GM10248 (cell line): ENCODE results near the gene NKAIN2.

Source experiments
- CTCF ChIA-PET: fragments of 300-600 bp; sonication (Branson Sonifier 250); formaldehyde crosslinking; extraction: SDS; loops from one replicate; lab custom pipeline; 2021; ENCODE audit warnings: antibody characterized with exemption; lab: Yijun Ruan, JAX
- POLR2A ChIA-PET: fragments of 350-650 bp; sonication (Branson Sonifier 250); formaldehyde crosslinking; extraction: SDS; loops from one replicate; lab custom pipeline; 2020; ENCODE audit warnings: antibody characterized with exemption; lab: Yijun Ruan, JAX
- DNase-seq: peaks from one replicate; pipeline ENCODE4 v3.0.0; 2012; ENCODE audit errors: extremely low spot score
- CTCF ChIP-seq: IDR thresholded peaks from 2 replicates; pipeline ENCODE4 v1.5.1; 2012; ENCODE audit warnings: mild to moderate bottlenecking, low read depth; ENCODE audit errors: extremely low read depth, missing control alignments, control extremely low read depth

Gene NKAIN2

GRCh38 chr6:123770247-123770949, 33.3 kb upstream of the NKAIN2 start:
- CTCF ChIA-PET, result interaction anchor here (1.4 to 2.1 kb wide), 3 partner anchors 21 to 32 kb away, joined by 4 to 9 read pairs (median 8); no protein-coding TSS in a partner anchor
- POLR2A ChIA-PET, result no interaction called here
- no peak for TF ChIP-seq CTCF
- no peak for DNase-seq

- DNase-seq, result no peak
- no peak for TF ChIP-seq CTCF
- ChIA-PET CTCF (interaction anchor here (0.6 to 2.1 kb wide), 3 partner anchors 18 to 32 kb away, joined by 3 to 8 read pairs (median 4); no protein-coding TSS in a partner anchor), POLR2A (no interaction called here)
Observed at GRCh38 chr6:123771126-123771525, 32.5 kb upstream of the NKAIN2 start.

- POLR2A ChIA-PET, result no interaction called here
- DNase-seq, result no peak
- CTCF ChIA-PET, result interaction anchor here (1.0 to 3.4 kb wide), 6 partner anchors 9 to 119 kb away, joined by 3 to 12 read pairs (median 4); no protein-coding TSS in a partner anchor
- peak; percentile 36 for TF ChIP-seq CTCF
Observed at GRCh38 chr6:123777563-123777962, 26.1 kb upstream of the NKAIN2 start.

GRCh38 chr6:123780021-123780420, 23.6 kb upstream of the NKAIN2 start:
- DNase-seq, result no peak
- POLR2A ChIA-PET, result no interaction called here
- CTCF ChIA-PET, result interaction anchor here (2.2 to 5.8 kb wide), 3 partner anchors 8 to 22 kb away, joined by 8 to 29 read pairs (median 12); no protein-coding TSS in a partner anchor
- no peak for TF ChIP-seq CTCF

- POLR2A ChIA-PET, result no interaction called here
- CTCF ChIA-PET, result interaction anchor here (1.0 to 5.8 kb wide), 3 partner anchors 18 to 69 kb away, joined by 3 to 29 read pairs (median 5); no protein-coding TSS in a partner anchor
Observed at GRCh38 chr6:123784330-123784729, 19.3 kb upstream of the NKAIN2 start.

GRCh38 chr6:123785039-123785438, 18.6 kb upstream of the NKAIN2 start:
- TF ChIP-seq CTCF, result no peak
- no peak for DNase-seq
- POLR2A ChIA-PET, result no interaction called here
- CTCF ChIA-PET, result interaction anchor here (1.0 to 8.1 kb wide), 2 partner anchors 17 to 18 kb away, joined by 3 to 52 read pairs (median 29); no protein-coding TSS in a partner anchor

More at GRCh38 chr6:123784330-123784729, 19.3 kb upstream of the NKAIN2 start:
- no peak for TF ChIP-seq CTCF
- DNase-seq, result no peak
